ENCODE measurements around the gene DROSHA. TPM values are rescaled to one million over a fixed set of nuclear protein-coding genes. Genes with fewer than 3 reads are reported as not detected.
A peak's percentile ranks its signal among the peaks of the same experiment; 100 is the strongest.
"Not testable (repeated sequence)": the region's sequence is repeated elsewhere in the genome, so short reads cannot be mapped to it uniquely, and the experiment has no call there.

Gene DROSHA
- total and polyA plus RNA-seq, 3 experiments from 2014 or later = 22.2 to 75.0 (median 64.1) TPM

DNA sequence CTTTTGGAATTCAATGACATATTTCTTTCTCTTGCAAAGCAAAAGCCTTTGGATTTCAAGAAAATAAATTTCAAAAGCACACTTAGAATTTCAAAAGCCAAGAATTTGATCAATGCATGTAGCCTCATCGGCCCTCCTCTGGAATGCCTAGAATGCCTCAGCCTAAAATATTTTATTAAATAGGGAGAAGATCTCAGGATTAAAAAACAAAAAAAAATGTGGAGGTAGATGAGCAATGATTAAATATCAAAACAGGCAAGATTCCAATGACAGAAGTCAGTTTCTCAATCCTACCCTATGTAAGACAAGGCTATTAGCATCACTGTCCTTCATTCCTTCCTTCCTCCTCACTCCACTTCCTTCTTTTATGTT, 169.4 kb downstream of the DROSHA start:
- Histone ChIP-seq H3K9me3 (ENCODE audit: low read length) (no peaks in the 10 kb centered on the region), H3K27me3 (ENCODE audit: insufficient read depth, low read length, poor library complexity, severe bottlenecking) (no peaks in the 10 kb centered on the region), H3K27ac (ENCODE audit: low read depth, low read length) (no peak overlapping the region), H3K4me1 (ENCODE audit: insufficient read depth, low read length) (no peaks in the 10 kb centered on the region), H3K4me3 (ENCODE audit: low read length) (no peak overlapping the region), H3K36me3 (ENCODE audit: insufficient read depth, low read length) (no peaks in the 10 kb centered on the region)
- no peaks in the 10 kb centered on the region for H3K4me1 Mint-ChIP-seq
- ChIA-PET POLR2A (no interaction called here), CTCF (no interaction called here)
- H3K36me3 Mint-ChIP-seq = no peaks in the 10 kb centered on the region
- H3K9me3 Mint-ChIP-seq = peaks cover 0 to 7% (median 0%) of the 10 kb centered on the region in 5 donors
- no peak for DNase-seq
- no peak overlapping the region for H3K4me3 Mint-ChIP-seq
- H3K27ac Mint-ChIP-seq = no peak overlapping the region
- peaks cover 4 to 30% of the 10 kb centered on the region in 2 donors for H3K27me3 Mint-ChIP-seq

DNA sequence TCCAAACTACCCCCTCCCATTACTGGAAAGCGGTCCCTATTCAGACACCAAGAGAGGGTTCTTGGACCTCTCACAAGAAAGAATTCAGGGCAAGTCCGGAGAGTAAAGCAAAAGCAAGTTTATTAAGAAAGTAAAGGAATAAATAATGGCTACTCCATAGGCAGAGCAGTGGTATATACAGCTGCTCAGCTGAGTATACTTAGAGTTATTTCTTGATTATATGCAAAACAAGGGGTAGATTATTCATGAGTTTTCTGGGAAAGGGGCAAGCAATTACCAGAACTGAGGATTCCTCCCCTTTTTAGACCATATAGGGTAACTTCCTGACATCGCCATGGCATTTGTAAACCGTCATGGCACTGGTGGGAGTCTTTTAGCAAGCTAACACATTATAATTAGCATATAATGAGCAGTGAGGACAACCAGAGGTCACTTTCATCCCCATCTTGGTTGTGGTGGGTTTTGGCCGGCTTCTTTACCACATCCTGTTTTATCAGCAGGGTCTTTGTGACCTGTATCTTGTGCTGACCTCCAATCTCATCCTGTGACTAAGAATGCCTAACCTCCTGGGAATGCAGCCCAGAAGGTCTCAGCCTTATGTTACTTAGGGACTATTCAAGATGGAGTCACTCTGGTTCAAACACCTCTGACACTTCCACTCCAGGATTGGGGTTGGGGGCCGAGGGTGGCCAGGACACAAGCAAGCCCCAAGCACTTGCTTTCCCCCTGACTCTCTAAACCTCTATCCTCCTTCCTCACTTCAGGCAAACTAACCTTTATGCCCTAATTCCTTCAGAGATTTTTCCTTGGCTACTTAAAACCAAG, 170.0 kb downstream of the DROSHA start:
- POLR2A ChIA-PET, CTCF ChIA-PET: not testable (repeated sequence)

DNA sequence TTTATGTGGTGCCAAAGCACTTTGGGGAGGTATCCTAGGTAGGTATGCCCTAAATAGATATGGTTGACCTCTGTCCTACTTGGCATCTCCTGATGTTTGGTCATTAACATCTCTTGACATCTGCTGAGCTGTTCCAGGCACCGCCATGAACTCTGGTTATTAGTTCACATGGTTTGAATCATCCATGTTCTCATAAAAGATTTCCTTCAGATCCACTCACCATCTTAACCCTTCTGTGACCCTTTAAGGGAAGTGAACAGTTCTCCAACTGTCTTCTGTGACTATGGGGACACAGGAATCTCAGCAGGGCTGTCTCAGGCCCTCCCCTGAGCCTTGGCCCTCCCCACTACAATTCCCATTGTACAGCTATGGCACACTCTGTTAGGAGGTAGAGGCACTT, 170.7 kb downstream of the DROSHA start:
- CTCF ChIA-PET = no interaction called here
- Mint-ChIP-seq H3K27me3 (peaks cover 4 to 25% of the 10 kb centered on the region in 2 donors), H3K9me3 (peaks cover 0 to 8% (median 4%) of the 10 kb centered on the region in 5 donors), H3K4me3 (no peak overlapping the region), H3K4me1 (no peaks in the 10 kb centered on the region), H3K27ac (no peak overlapping the region), H3K36me3 (no peaks in the 10 kb centered on the region)
- Histone ChIP-seq H3K27me3 (ENCODE audit: insufficient read depth, low read length, poor library complexity, severe bottlenecking) (no peaks in the 10 kb centered on the region), H3K4me3 (ENCODE audit: low read length) (no peak overlapping the region), H3K27ac (ENCODE audit: low read depth, low read length) (no peak overlapping the region), H3K36me3 (ENCODE audit: insufficient read depth, low read length) (no peaks in the 10 kb centered on the region), H3K4me1 (ENCODE audit: insufficient read depth, low read length) (no peaks in the 10 kb centered on the region), H3K9me3 (ENCODE audit: low read length) (no peaks in the 10 kb centered on the region)
- no peak for DNase-seq
- POLR2A ChIA-PET = no interaction called here

More for the DNA sequence above, 170.0 kb downstream of the DROSHA start:
- peaks cover 4 to 30% of the 10 kb centered on the region in 2 donors for H3K27me3 Mint-ChIP-seq
- not testable (repeated sequence) for H3K9me3 Mint-ChIP-seq; H3K4me1 ChIP-seq (ENCODE audit: insufficient read depth, low read length); H3K27ac Mint-ChIP-seq; H3K36me3 ChIP-seq (ENCODE audit: insufficient read depth, low read length); H3K27ac ChIP-seq (ENCODE audit: low read depth, low read length); H3K4me3 Mint-ChIP-seq; DNase-seq; H3K27me3 ChIP-seq (ENCODE audit: insufficient read depth, low read length, poor library complexity, severe bottlenecking); H3K9me3 ChIP-seq (ENCODE audit: low read length); H3K4me1 Mint-ChIP-seq; H3K36me3 Mint-ChIP-seq; H3K4me3 ChIP-seq (ENCODE audit: low read length)

DNA sequence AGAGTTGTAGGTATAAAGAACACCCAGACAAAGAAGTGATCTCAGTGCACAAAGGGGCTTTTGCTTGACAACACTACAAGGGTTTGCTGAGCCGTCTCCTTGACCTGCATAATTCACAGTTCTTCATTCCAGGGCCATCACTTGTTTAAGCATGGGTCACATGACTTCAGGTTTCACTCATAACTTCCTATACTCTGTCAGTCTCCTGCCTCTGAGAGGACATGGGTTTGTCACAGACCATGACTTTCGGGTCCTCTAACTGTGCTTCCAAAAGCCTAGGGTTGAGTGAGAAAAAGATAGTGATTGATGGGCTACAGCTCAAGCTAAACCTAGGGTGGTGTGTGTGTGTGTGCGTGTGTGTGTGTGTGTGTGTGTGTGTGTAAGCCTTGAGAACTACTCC, 172.1 kb downstream of the DROSHA start:
- Histone ChIP-seq H3K9me3 (ENCODE audit: low read length) (no peaks in the 10 kb centered on the region), H3K27me3 (ENCODE audit: insufficient read depth, low read length, poor library complexity, severe bottlenecking) (no peaks in the 10 kb centered on the region), H3K27ac (ENCODE audit: low read depth, low read length) (no peak overlapping the region), H3K4me1 (ENCODE audit: insufficient read depth, low read length) (no peaks in the 10 kb centered on the region), H3K36me3 (ENCODE audit: insufficient read depth, low read length) (no peaks in the 10 kb centered on the region), H3K4me3 (ENCODE audit: low read length) (no peak overlapping the region)
- H3K27ac Mint-ChIP-seq = peak overlapping the region in 1 of 8 donors; percentile 33
- POLR2A ChIA-PET = no interaction called here
- H3K27me3 Mint-ChIP-seq = peaks cover 3 to 25% of the 10 kb centered on the region in 2 donors
- no peak for DNase-seq
- CTCF ChIA-PET = no interaction called here
- no peaks in the 10 kb centered on the region for H3K4me1 Mint-ChIP-seq
- no peaks in the 10 kb centered on the region for H3K36me3 Mint-ChIP-seq
- H3K4me3 Mint-ChIP-seq = no peak overlapping the region
- peaks cover 0 to 8% (median 4%) of the 10 kb centered on the region in 5 donors for H3K9me3 Mint-ChIP-seq

DNA sequence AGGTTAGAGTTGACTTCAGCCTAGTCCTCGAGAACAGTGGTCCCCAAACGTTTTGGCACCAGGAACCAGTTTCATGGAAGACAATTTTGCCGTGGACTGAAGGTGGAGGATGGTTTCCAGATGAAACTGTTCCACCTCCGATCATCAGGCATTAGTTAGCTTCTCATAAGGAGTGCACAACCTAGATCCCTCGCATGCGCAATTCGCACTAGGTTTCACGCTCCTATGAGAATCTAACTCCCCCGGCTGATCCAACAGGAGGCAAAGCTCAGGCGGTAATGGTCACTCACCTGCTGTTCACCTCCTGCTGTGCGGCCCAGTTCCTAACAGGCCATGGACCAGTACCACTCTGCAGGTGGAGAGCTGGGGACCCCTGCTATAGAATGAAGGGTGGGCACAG, 174.9 kb downstream of the DROSHA start:
- Mint-ChIP-seq H3K27ac (no peak overlapping the region), H3K36me3 (no peaks in the 10 kb centered on the region), H3K4me1 (no peaks in the 10 kb centered on the region), H3K27me3 (peaks cover 3 to 9% of the 10 kb centered on the region in 2 donors), H3K4me3 (no peak overlapping the region), H3K9me3 (peaks cover 0 to 5% (median 3%) of the 10 kb centered on the region in 5 donors)
- POLR2A ChIA-PET = no interaction called here
- no peak for DNase-seq
- H3K9me3 ChIP-seq (ENCODE audit: low read length) = no peaks in the 10 kb centered on the region
- no peaks in the 10 kb centered on the region for H3K36me3 ChIP-seq (ENCODE audit: insufficient read depth, low read length)
- H3K4me3 ChIP-seq (ENCODE audit: low read length) = no peak overlapping the region
- no peaks in the 10 kb centered on the region for H3K27me3 ChIP-seq (ENCODE audit: insufficient read depth, low read length, poor library complexity, severe bottlenecking)
- no peak overlapping the region for H3K27ac ChIP-seq (ENCODE audit: low read depth, low read length)
- H3K4me1 ChIP-seq (ENCODE audit: insufficient read depth, low read length) = no peaks in the 10 kb centered on the region
- CTCF ChIA-PET = no interaction called here

DNA sequence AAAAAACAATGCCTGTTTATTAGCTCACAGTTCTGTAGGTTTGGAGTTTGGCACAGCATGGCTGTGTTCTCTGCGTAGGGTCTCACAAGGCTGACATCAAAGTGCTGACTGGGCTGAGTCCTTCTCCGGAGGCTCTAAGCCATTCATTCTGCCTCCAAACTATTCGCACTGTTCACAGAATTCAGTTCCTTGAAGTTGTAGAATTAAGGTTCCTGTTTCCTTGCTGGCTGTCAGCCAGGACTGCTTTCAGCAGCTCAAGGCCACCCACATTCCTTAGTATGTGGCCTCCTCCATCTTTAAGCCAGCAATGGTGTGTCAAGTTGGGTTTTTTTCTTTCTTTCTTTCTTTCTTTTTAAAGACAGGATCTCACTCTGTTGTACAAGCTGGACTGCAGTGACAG, 176.6 kb downstream of the DROSHA start:
- Histone ChIP-seq H3K9me3 (ENCODE audit: low read length) (no peaks in the 10 kb centered on the region), H3K27ac (ENCODE audit: low read depth, low read length) (no peak overlapping the region), H3K27me3 (ENCODE audit: insufficient read depth, low read length, poor library complexity, severe bottlenecking) (no peaks in the 10 kb centered on the region), H3K4me3 (ENCODE audit: low read length) (no peak overlapping the region), H3K4me1 (ENCODE audit: insufficient read depth, low read length) (no peaks in the 10 kb centered on the region), H3K36me3 (ENCODE audit: insufficient read depth, low read length) (no peaks in the 10 kb centered on the region)
- ChIA-PET POLR2A (no interaction called here), CTCF (no interaction called here)
- no peaks in the 10 kb centered on the region for H3K4me1 Mint-ChIP-seq
- H3K36me3 Mint-ChIP-seq = no peaks in the 10 kb centered on the region
- H3K27ac Mint-ChIP-seq = no peak overlapping the region
- DNase-seq = no peak
- peaks cover 0 to 5% (median 3%) of the 10 kb centered on the region in 5 donors for H3K9me3 Mint-ChIP-seq
- peaks cover 6 to 7% of the 10 kb centered on the region in 2 donors for H3K27me3 Mint-ChIP-seq
- H3K4me3 Mint-ChIP-seq = no peak overlapping the region

Other genes with a start within 250 kb of the DROSHA start
- 10 to 100 TPM; 29.8 to 32.5 TPM for gene C5orf22, start 208 bp upstream of the DROSHA start, total RNA-seq
- gene C5orf22, start 208 bp upstream of the DROSHA start, polyA plus RNA-seq = 19.0 TPM
- under 1 TPM; 0.15 to 0.27 TPM for gene PDZD2, start 107.0 kb upstream of the DROSHA start, total RNA-seq
- gene PDZD2, start 107.0 kb upstream of the DROSHA start, polyA plus RNA-seq = 0.40 TPM

Measured in CD8-positive, alpha-beta memory T cell (primary cell).